Measurements from ENCODE around the gene ROMO1. TPM values are rescaled to one million over a fixed set of nuclear protein-coding genes. Genes with fewer than 3 reads are reported as not detected.
A peak's percentile ranks its signal among the peaks of the same experiment; 100 is the strongest.
"Not testable (repeated sequence)": the region's sequence is repeated elsewhere in the genome, so short reads cannot be mapped to it uniquely, and the experiment has no call there.

Gene ROMO1
- total RNA-seq, 1 experiment from 2014 or later = 357 TPM

DNA sequence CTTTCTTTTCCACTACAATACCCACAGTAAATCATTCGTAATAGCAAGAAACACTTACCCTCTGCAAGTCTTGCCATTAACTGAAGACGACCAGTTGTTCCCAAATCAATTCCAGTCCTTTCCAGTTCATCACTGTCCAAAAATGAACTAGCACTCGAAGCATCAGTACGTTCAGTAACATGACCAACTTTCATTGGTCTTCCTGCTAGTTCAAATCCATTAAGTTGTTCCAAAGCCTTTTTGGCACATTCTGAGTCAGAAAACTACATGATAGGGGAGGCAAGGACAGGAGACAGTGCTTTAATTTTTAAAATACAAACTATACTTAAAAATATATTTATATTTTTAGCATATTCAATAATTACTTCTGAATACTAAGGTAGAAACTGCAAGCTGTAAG is 14.9 kb downstream of the ROMO1 start:
- Mint-ChIP-seq H3K4me1 (ENCODE audit: low read depth, unreplicated experiment) (peaks cover 8% of the 10 kb centered on the region), H3K36me3 (ENCODE audit: insufficient read depth, unreplicated experiment) (peaks cover 100% of the 10 kb centered on the region), H3K27ac (ENCODE audit: unreplicated experiment) (no peak overlapping the region), H3K27me3 (ENCODE audit: insufficient read depth, unreplicated experiment) (no peaks in the 10 kb centered on the region), H3K9me3 (ENCODE audit: unreplicated experiment) (no peaks in the 10 kb centered on the region), H3K4me3 (ENCODE audit: unreplicated experiment) (no peak overlapping the region)
- TF ChIP-seq, protein P1, sequence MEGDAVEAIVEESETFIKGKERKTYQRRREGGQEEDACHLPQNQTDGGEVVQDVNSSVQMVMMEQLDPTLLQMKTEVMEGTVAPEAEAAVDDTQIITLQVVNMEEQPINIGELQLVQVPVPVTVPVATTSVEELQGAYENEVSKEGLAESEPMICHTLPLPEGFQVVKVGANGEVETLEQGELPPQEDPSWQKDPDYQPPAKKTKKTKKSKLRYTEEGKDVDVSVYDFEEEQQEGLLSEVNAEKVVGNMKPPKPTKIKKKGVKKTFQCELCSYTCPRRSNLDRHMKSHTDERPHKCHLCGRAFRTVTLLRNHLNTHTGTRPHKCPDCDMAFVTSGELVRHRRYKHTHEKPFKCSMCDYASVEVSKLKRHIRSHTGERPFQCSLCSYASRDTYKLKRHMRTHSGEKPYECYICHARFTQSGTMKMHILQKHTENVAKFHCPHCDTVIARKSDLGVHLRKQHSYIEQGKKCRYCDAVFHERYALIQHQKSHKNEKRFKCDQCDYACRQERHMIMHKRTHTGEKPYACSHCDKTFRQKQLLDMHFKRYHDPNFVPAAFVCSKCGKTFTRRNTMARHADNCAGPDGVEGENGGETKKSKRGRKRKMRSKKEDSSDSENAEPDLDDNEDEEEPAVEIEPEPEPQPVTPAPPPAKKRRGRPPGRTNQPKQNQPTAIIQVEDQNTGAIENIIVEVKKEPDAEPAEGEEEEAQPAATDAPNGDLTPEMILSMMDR (IDR thresholded peaks at IDR 0.05; ENCODE audit: insufficient read depth in 1 of 2, low read depth in 1 of 2, low read length in 1 of 2, severe bottlenecking in 1 of 2, unreplicated experiment in 1 of 2) = no peak
- peaks cover 20% of the 10 kb centered on the region for H3K36me3 ChIP-seq (ENCODE audit: control insufficient read depth, insufficient read depth, low read length)
- no TSS peak for BruUV-seq (replicated peaks)
- DNase-seq = no peak
- no peaks in the 10 kb centered on the region for H3K27me3 ChIP-seq (replicated peaks; ENCODE audit: control insufficient read depth, insufficient read depth, low read length)
- H3K4me1 ChIP-seq = no peaks in the 10 kb centered on the region
- intact Hi-C loops (cut with micrococcal nuclease; ENCODE audit: unreplicated experiment) = no loop called here
- ChIA-PET POLR2A (interaction anchor here (1.1 to 2.8 kb wide), 2 partner anchors 17 to 28 kb away, joined by 3 to 11 read pairs; partner anchors contain the start of gene RBM39), CTCF (no interaction called here)
- no peak overlapping the region for H3K4me3 ChIP-seq (ENCODE audit: low read depth, low read length)
- no peaks in the 10 kb centered on the region for H3K9me3 ChIP-seq

DNA sequence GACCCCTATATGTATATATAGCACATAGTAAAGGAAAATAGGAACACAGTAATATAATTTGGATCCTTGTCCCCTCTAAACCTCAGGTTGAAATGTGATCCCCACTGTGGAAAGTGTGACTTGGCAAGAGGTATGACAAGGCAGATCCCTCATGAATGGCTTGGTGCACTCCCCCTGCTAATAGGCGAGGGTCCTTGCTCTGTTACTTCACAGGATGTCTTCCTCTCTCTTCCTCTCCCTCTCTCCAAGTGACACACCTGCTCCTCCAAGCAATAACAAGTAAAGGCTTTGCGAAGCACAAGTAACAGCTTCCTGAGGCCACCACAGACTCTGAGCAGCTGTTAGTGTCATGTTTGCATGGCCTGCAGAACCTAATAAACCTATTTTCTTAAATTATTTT is 16.4 kb downstream of the ROMO1 start:
- H3K4me3 Mint-ChIP-seq (ENCODE audit: unreplicated experiment) = no peak overlapping the region

DNA sequence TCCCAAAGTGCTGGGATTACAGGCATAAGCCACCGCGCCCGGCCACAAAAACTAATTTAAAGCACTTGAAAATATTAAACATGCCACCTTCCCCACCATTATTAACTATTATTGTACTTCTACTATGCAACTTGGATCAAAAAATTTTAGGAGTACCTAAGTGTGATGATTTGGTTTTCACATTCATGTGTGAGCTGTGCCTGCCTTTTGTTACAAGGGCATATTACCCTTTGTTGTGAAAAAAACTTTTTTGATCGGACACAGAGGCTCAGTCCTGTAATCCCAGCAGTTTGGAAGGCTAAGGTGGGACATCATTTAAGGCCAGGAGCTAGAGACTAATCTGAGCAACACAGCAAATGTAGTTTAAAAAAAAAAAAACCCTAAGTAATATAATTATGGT is 17.1 kb downstream of the ROMO1 start:
- CTCF ChIA-PET = no interaction called here
- H3K9me3 Mint-ChIP-seq (ENCODE audit: unreplicated experiment) = no peaks in the 10 kb centered on the region
- peaks cover 100% of the 10 kb centered on the region for H3K36me3 Mint-ChIP-seq (ENCODE audit: insufficient read depth, unreplicated experiment)
- Histone ChIP-seq H3K9me3 (no peaks in the 10 kb centered on the region), H3K4me3 (ENCODE audit: low read depth, low read length) (no peak overlapping the region), H3K27me3 (replicated peaks; ENCODE audit: control insufficient read depth, insufficient read depth, low read length) (no peaks in the 10 kb centered on the region), H3K36me3 (ENCODE audit: control insufficient read depth, insufficient read depth, low read length) (peaks cover 33% of the 10 kb centered on the region), H3K4me1 (no peaks in the 10 kb centered on the region)
- intact Hi-C loops (cut with micrococcal nuclease; ENCODE audit: unreplicated experiment) = loop anchor here (5.0 kb wide), 1 partner anchor 166 kb away; no protein-coding TSS in a partner anchor
- no peaks in the 10 kb centered on the region for H3K4me1 Mint-ChIP-seq (ENCODE audit: low read depth, unreplicated experiment)
- H3K27ac Mint-ChIP-seq (ENCODE audit: unreplicated experiment) = no peak overlapping the region
- BruUV-seq (replicated peaks) = no TSS peak
- no peak overlapping the region for H3K4me3 Mint-ChIP-seq (ENCODE audit: unreplicated experiment)
- DNase-seq = no peak
- POLR2A ChIA-PET = interaction anchor here (1.0 to 2.8 kb wide), 3 partner anchors 14 to 26 kb away, joined by 3 to 11 read pairs (median 5); partner anchors contain the start of gene RBM39
- TF ChIP-seq, protein P1 (IDR thresholded peaks at IDR 0.05; ENCODE audit: insufficient read depth in 1 of 2, low read depth in 1 of 2, low read length in 1 of 2, severe bottlenecking in 1 of 2, unreplicated experiment in 1 of 2) = no peak
- no peaks in the 10 kb centered on the region for H3K27me3 Mint-ChIP-seq (ENCODE audit: insufficient read depth, unreplicated experiment)

More for the DNA sequence above, 16.4 kb downstream of the ROMO1 start:
- POLR2A ChIA-PET = interaction anchor here (1.0 to 2.8 kb wide), 2 partner anchors 15 to 27 kb away, joined by 5 to 11 read pairs; partner anchors contain the start of gene RBM39
- Mint-ChIP-seq H3K36me3 (ENCODE audit: insufficient read depth, unreplicated experiment) (peaks cover 100% of the 10 kb centered on the region), H3K27me3 (ENCODE audit: insufficient read depth, unreplicated experiment) (no peaks in the 10 kb centered on the region), H3K4me1 (ENCODE audit: low read depth, unreplicated experiment) (peaks cover 6% of the 10 kb centered on the region), H3K27ac (ENCODE audit: unreplicated experiment) (peak overlapping the region; percentile 78), H3K9me3 (ENCODE audit: unreplicated experiment) (no peaks in the 10 kb centered on the region)
- Histone ChIP-seq H3K4me3 (ENCODE audit: low read depth, low read length) (no peak overlapping the region), H3K4me1 (no peaks in the 10 kb centered on the region), H3K36me3 (ENCODE audit: control insufficient read depth, insufficient read depth, low read length) (peaks cover 30% of the 10 kb centered on the region), H3K27me3 (replicated peaks; ENCODE audit: control insufficient read depth, insufficient read depth, low read length) (no peaks in the 10 kb centered on the region), H3K9me3 (no peaks in the 10 kb centered on the region)
- TF ChIP-seq, protein P1 (IDR thresholded peaks at IDR 0.05; ENCODE audit: insufficient read depth in 1 of 2, low read depth in 1 of 2, low read length in 1 of 2, severe bottlenecking in 1 of 2, unreplicated experiment in 1 of 2) = no peak
- no peak for DNase-seq
- CTCF ChIA-PET = no interaction called here
- no TSS peak for BruUV-seq (replicated peaks)
- intact Hi-C loops (cut with micrococcal nuclease; ENCODE audit: unreplicated experiment) = loop anchor here (5.0 kb wide), 1 partner anchor 167 kb away; no protein-coding TSS in a partner anchor

DNA sequence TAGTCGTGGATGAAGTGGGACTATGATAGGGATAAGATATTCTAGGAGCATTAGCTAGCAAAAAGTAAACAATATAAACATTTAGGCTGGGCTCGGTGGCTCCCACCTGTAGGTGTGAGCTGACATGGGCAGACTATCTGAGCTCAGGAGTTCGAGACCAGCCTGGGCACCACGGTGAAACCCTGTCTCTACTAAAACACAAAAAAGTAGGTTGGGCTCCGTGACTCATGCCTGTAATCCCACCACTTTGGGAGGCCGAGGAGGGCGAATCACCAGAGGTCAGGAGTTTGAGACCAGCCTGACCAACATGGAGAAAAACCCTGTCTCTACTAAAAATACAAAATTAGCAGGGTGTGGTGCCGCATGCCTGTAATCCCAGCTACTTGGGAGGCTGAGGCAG is 19.1 kb downstream of the ROMO1 start:
- H3K4me3 Mint-ChIP-seq (ENCODE audit: unreplicated experiment); H3K9me3 Mint-ChIP-seq (ENCODE audit: unreplicated experiment); H3K4me1 Mint-ChIP-seq (ENCODE audit: low read depth, unreplicated experiment); BruUV-seq (replicated peaks); DNase-seq; H3K9me3 ChIP-seq; H3K4me3 ChIP-seq (ENCODE audit: low read depth, low read length); CTCF ChIA-PET; H3K4me1 ChIP-seq; H3K27me3 Mint-ChIP-seq (ENCODE audit: insufficient read depth, unreplicated experiment); H3K27me3 ChIP-seq (replicated peaks; ENCODE audit: control insufficient read depth, insufficient read depth, low read length): not testable (repeated sequence)
- peaks cover 38% of the 10 kb centered on the region for H3K36me3 ChIP-seq (ENCODE audit: control insufficient read depth, insufficient read depth, low read length)
- H3K27ac Mint-ChIP-seq (ENCODE audit: unreplicated experiment) = peak overlapping the region; percentile 65
- POLR2A ChIA-PET = interaction anchor here (0.5 to 4.3 kb wide), 4 partner anchors 9 to 91 kb away, joined by 4 to 25 read pairs (median 6); partner anchors contain the start of gene RBM39
- intact Hi-C loops (cut with micrococcal nuclease; ENCODE audit: unreplicated experiment) = loop anchor here (5.0 kb wide), 1 partner anchor 164 kb away; no protein-coding TSS in a partner anchor
- H3K36me3 Mint-ChIP-seq (ENCODE audit: insufficient read depth, unreplicated experiment) = peaks cover 100% of the 10 kb centered on the region

All from Caco-2 (cell line).